ENCODE measurements around the gene IRF4.

DNA sequence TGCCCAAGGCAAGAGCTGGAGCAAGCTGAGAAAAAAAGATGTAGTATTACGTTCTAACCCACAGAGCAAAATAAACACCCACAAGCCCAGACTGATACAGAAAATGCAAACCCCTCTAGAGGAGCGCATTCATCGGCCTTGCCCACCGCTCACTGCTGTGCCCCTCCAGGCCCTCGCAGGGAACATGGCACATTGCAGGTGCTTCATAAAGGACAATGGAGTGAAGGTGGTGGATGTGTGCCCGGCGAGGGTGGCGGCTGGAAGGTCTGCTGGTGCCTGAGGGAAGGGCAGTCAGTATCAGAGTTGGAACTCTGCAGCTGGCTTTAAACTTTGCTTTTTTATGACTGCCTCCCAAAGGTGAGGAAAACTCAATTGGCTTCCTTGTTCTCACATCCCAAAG is 18.5 kb upstream of the IRF4 start:
- TF ChIP-seq POLR2A (IDR thresholded peaks at IDR 0.05; ENCODE audit: low read depth, low read length) (no peak), POLR2AphosphoS5 (IDR thresholded peaks at IDR 0.05; ENCODE audit: low read depth, low read length) (no peak), TAF1 (IDR thresholded peaks at IDR 0.05; ENCODE audit: borderline replicate concordance, low read depth, low read length) (no peak)
